Heart right ventricle (tissue), 16 donors: ENCODE measurements around the gene SLC7A8. TPM values are rescaled to one million over a fixed set of nuclear protein-coding genes. Genes with fewer than 3 reads are reported as not detected.

ENCODE experiments used
- ATAC-seq, 8 donors: fragments of 200-7000 bp; cut with Tn5 transposase; one replicate each; pipeline ENCODE4 v1.9.1; 2020; ENCODE audit warnings: mild to moderate bottlenecking in 8 of 8, moderate library complexity in 8 of 8, moderate number of reproducible peaks in 1 of 8
- DNase-seq, 2 donors: peaks; one replicate each; pipeline ENCODE4 v3.0.0-alpha.2; 2020
- H3K27ac ChIP-seq, 10 donors: fragments of 200-600 bp; sonication (generic) in 2 of 10; one replicate each; pipeline versions ENCODE4 v1.5.0 to v1.8.0; 2020 to 2022; ENCODE audit warnings: mild to moderate bottlenecking in 3 of 10
- H3K27me3 ChIP-seq, 7 donors: fragments of 200-600 bp; one replicate each; pipeline ENCODE4 v1.8.0; 2021 to 2022; ENCODE audit warnings: mild to moderate bottlenecking in 2 of 7
- H3K36me3 ChIP-seq, 9 donors: fragments of 200-600 bp; sonication (generic) in 1 of 9; one replicate each; pipeline versions ENCODE4 v1.5.0 to v1.8.0; 2020 to 2022; ENCODE audit warnings: mild to moderate bottlenecking in 2 of 9
- H3K4me1 ChIP-seq, 9 donors: fragments of 200-600 bp; sonication (generic) in 1 of 9; one replicate each; pipeline versions ENCODE4 v1.5.0 to v1.8.0; 2020 to 2022; ENCODE audit warnings: mild to moderate bottlenecking in 4 of 9
- H3K4me3 ChIP-seq, 10 donors: fragments of 200-600 bp; sonication (generic) in 2 of 10; one replicate each; pipeline versions ENCODE4 v1.5.0 to v1.8.0; 2020 to 2022; ENCODE audit warnings: mild to moderate bottlenecking in 7 of 10, moderate library complexity in 2 of 10
- H3K9me3 ChIP-seq, 11 donors: fragments of 200-600 bp in 10 of 11; sonication (generic) in 2 of 11; one replicate each; pipeline versions ENCODE4 v1.5.0 to v1.8.0; 2013 to 2022; ENCODE audit warnings: mild to moderate bottlenecking in 2 of 11, control low read depth in 1 of 11, moderate library complexity in 1 of 11
- WGBS, 2 donors: extraction: QIAGEN DNeasy Blood & Tissue Kit; methylation state at CpG; one replicate each; pipeline ENCODE4 v1.1.7; 2013; ENCODE audit warnings: inconsistent platforms in 1 of 2; 5-methylcytosine and 5-hydroxymethylcytosine counted together
- intact Hi-C, 10 donors: fragments of 100-400 bp; cut with DNase I; formaldehyde crosslinking; loops; one replicate each; pipeline versions ENCODE4 v1.11.1 to v1.14.2; 2022
- polyA plus RNA-seq, 2 donors: library from polyadenylated mRNA; stranded (reverse); fragments of 200-250 nt; gene quantifications; one replicate each; pipeline ENCODE4 v1.2.3, GENCODE V29; 2013
- total RNA-seq, 10 donors: library from RNA; stranded (reverse); fragmentation: NEBNext Ultra II Directional in 3 of 10; extraction: Animal tissue kit (Norgen Biotek cat#: 25700) in 3 of 10; gene quantifications; one replicate each; pipeline versions ENCODE4 v1.2.1 to v1.2.4, GENCODE V29; 2021 to 2023
- TF ChIP-seq, protein P1 (sequence below), 9 donors: fragments of 200-600 bp; sonication (generic) in 2 of 9; IDR thresholded peaks; one replicate each; pipeline versions ENCODE4 v1.5.0 to v1.8.0; 2021 to 2022; ENCODE audit warnings: antibody characterized with exemption in 9 of 9, mild to moderate bottlenecking in 5 of 9, moderate library complexity in 1 of 9
- donor health status: Arrhythmogenic right ventricular cardiomyopathy.
- donor health status: ischemic (EF 13 %, LVEDD 7.1; RV severe dilation, severe dysfunction).
- donor health status: healthy with polysubstance abuse.
- donor health status: DM: no; HTN: yes; CAD: no.
- donor health status: DM: no; HTN: no; CAD: no.
- donor health status: ischemic (EF 25% LVEDD 6.9; RV normal size, moderate dysfunction).
- donor health status: ischemic (EF 25% LVEDD 5.7; RV mildly dilated, moderate dysfunction).
- donor health status: healthy.
- donor health status: DM: yes; HTN: yes; CAD: no.
- donor health status: Ischemic cardiomyopathy.
- donor health status: ischemic (EF 35%, LVEDD 5.7; RV mildly dilated, moderate dysfunction).
- donor health status: nonischemic (EF 11% LVEDD 7.7; RV severe dilation, severe dysfunction).
- donor health status: DM: yes; HTN: yes; CAD: no.
- donor health status: PGD.
- donor health status: ischemic (EF 29% LVEDD 5.4; RV normal size, mild dysfunction).
- donor health status: nonischemic (EF 23%, LVEDD 6.1; RV moderate dilation, normal function).

SLC7A8 gene
- total and polyA plus RNA-seq, 12 donors = 5.9 to 14.9 (median 9.6) TPM

DNA sequence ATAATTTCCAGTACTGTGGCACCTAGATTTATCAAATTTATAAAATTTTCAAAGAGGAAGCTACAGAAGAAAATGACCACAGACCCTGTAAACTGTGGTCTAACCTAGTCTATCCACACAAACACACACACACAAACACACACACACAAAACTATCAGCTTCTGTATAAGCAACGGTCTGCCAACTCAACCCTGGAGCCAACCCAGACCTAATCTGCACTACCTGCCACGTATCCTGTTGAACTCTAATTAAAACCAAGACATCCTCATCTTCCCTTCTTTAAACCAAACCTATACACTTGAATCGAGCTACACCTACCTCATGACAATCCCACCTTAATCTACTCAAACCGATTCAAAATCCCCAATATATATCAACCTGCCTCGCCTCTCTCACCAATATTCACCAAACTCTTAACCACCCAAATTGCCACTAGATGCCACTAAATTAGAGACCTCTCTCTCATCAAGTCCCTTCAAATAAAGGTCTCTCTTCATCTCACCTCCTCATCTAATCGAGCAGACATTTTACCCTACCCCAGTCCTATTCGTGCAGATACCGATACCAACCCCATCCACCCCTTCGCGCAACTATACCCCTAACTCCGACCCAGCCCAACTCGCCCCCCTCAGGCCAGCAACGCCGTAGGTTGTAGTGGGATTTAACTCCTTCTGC is 89.3 kb downstream of the SLC7A8 start:
- DNase-seq (no peak), ATAC-seq (no peak)
- Histone ChIP-seq H3K4me1 (peaks cover 8 to 61% (median 48%) of the 10 kb centered on the region in 9 donors), H3K27ac (peak overlapping the region; percentile 82 to 99 (median 96)), H3K27me3 (no peaks in the 10 kb centered on the region), H3K36me3 (peaks cover 0 to 63% (median 42%) of the 10 kb centered on the region in 9 donors), H3K9me3 (no peaks in the 10 kb centered on the region), H3K4me3 (peak overlapping the region; percentile 66 to 97 (median 76))
- 1 to 4% methylated on average over 14 of the region's 14 CpGs for WGBS, 2 donors
- TF ChIP-seq, protein P1, sequence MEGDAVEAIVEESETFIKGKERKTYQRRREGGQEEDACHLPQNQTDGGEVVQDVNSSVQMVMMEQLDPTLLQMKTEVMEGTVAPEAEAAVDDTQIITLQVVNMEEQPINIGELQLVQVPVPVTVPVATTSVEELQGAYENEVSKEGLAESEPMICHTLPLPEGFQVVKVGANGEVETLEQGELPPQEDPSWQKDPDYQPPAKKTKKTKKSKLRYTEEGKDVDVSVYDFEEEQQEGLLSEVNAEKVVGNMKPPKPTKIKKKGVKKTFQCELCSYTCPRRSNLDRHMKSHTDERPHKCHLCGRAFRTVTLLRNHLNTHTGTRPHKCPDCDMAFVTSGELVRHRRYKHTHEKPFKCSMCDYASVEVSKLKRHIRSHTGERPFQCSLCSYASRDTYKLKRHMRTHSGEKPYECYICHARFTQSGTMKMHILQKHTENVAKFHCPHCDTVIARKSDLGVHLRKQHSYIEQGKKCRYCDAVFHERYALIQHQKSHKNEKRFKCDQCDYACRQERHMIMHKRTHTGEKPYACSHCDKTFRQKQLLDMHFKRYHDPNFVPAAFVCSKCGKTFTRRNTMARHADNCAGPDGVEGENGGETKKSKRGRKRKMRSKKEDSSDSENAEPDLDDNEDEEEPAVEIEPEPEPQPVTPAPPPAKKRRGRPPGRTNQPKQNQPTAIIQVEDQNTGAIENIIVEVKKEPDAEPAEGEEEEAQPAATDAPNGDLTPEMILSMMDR (IDR thresholded peaks at IDR 0.05) = peak in 3 of 9 donors; percentile 9 to 18 (median 14)
- intact Hi-C loops = loop anchor here in 2 of 10 donors (1.0 to 2.0 kb wide), 2 partner anchors 23 kb away; no protein-coding TSS in a partner anchor

DNA sequence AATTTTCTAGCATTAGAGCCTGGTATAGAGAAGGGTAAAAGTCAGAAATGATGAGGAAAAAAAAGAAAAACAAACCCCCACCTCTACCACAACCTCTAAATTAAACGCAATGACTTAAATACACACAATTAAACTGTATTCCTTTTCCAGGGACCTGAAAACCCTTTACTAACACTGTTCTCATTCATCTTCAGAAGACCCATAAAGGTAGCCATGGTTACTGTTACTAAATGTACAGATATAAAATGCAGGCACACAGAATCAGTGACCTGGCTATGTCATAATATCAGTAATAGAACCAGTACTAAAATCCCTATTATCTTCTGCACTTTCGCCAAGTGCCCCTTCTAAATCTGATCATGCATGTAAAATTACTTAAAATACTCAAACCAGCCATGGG is 89.9 kb downstream of the SLC7A8 start:
- intact Hi-C loops = no loop called here
- no peaks in the 10 kb centered on the region for H3K9me3 ChIP-seq
- H3K36me3 ChIP-seq = peaks cover 0 to 63% (median 37%) of the 10 kb centered on the region in 9 donors
- DNase-seq (no peak), ATAC-seq (no peak)
- WGBS, 2 donors = 78 to 87% methylated on average over 2 of the region's 2 CpGs
- no peak overlapping the region for H3K27ac ChIP-seq
- H3K4me3 ChIP-seq = peak overlapping the region; percentile 66 to 97 (median 76)
- TF ChIP-seq, protein P1 (IDR thresholded peaks at IDR 0.05) = no peak
- H3K4me1 ChIP-seq = peaks cover 8 to 55% (median 44%) of the 10 kb centered on the region in 9 donors
- no peaks in the 10 kb centered on the region for H3K27me3 ChIP-seq

DNA sequence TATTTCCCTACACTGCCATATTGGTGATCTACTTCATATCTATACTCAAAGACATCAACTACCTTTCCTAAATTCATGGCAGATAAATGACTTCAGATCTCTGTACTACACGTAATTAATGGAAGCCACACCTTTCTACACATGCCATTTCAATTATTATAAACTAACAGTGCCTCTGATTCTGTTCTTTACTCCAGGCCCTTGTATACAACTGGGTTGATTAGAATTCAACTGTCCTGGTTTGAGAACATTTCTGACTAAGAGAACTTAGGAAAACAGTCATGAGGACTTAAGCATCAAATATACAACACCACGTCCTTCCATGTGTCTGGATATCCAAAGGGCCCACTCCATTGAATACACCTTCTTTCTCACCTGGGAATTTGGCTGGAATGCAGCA is 90.4 kb downstream of the SLC7A8 start:
- Histone ChIP-seq H3K36me3 (peaks cover 0 to 63% (median 33%) of the 10 kb centered on the region in 9 donors), H3K27ac (no peak overlapping the region), H3K4me1 (peaks cover 8 to 55% (median 44%) of the 10 kb centered on the region in 9 donors), H3K27me3 (no peaks in the 10 kb centered on the region), H3K4me3 (peak overlapping the region in 3 of 10 donors; percentile 70 to 97 (median 91)), H3K9me3 (no peaks in the 10 kb centered on the region)
- DNase-seq (no peak), ATAC-seq (no peak)
- WGBS, 2 donors = 64 to 68% methylated on average over 2 of the region's 2 CpGs
- TF ChIP-seq, protein P1 (IDR thresholded peaks at IDR 0.05) = no peak
- intact Hi-C loops = no loop called here

DNA sequence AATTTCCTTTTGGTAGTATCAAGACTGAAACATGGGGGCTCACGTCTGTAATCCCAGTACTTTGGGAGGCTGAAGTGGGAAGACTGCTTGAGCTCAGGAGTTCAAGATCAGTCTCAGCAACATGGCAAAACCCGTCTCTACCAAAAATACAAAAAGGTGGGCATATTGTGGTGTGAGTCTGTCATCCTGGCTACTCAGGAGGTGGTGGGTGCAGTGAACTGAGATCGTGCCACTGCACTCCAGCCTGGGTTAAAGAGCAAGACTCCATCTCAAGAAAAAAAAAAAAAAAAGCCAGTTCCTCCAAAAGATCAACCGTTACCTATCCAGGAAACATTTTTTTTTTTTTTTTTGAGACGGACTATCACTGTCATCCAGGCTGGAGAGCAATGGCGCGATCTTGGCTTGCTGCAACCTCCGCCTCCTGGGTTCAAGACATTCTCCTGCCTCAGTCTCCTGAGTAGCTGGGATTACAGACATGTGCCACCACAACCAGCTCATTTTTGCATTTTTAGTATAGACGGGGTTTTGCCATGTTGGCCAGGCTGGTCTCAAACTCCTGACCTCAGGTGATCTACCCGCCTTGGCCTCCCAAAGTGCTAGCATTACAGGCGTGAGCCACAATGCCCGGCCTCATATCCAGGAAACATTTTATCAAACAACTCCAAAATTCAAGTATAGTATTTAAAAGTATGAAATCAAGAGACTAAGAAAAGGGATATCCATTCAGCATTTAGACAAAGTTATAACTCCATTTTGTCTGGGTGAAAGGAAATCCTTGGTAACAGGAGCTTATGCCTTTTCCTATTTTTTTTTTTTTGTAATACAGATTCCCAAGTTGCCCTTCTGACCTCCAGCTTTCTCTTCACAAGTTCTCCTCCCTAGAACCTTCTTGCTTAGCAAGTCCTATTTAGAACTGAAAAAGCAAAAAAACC is 91.9 kb downstream of the SLC7A8 start:
- ATAC-seq (no peak), DNase-seq (no peak)
- no peak overlapping the region for H3K4me3 ChIP-seq
- peaks cover 0 to 68% (median 36%) of the 10 kb centered on the region in 9 donors for H3K36me3 ChIP-seq
- peaks cover 6 to 49% (median 33%) of the 10 kb centered on the region in 9 donors for H3K4me1 ChIP-seq
- H3K27me3 ChIP-seq = no peaks in the 10 kb centered on the region
- WGBS, 2 donors = 83 to 88% methylated on average over 12 of the region's 12 CpGs
- H3K27ac ChIP-seq = no peak overlapping the region
- no peaks in the 10 kb centered on the region for H3K9me3 ChIP-seq
- intact Hi-C loops = no loop called here
- TF ChIP-seq, protein P1 (IDR thresholded peaks at IDR 0.05) = no peak
